ENCODE data around the gene CCL17. TPM values are rescaled to one million over a fixed set of nuclear protein-coding genes. Genes with fewer than 3 reads are reported as not detected.

Gene CCL17
- total RNA-seq, 1 experiment from 2014 or later = not detected

- Histone ChIP-seq H3K27me3 (ENCODE audit: low read length) (no peaks in the 10 kb centered on the region), H3K27ac (ENCODE audit: low read length) (no peak overlapping the region), H4K20me1 (ENCODE audit: insufficient read depth, low read depth, low read length) (no peaks in the 10 kb centered on the region), H3K79me2 (ENCODE audit: low read length) (no peaks in the 10 kb centered on the region), H2AFZ (ENCODE audit: low read length) (no peak overlapping the region), H3K4me2 (ENCODE audit: low read depth, low read length, poor library complexity, severe bottlenecking) (no peak overlapping the region), H3K9me2 (replicated peaks; ENCODE audit: insufficient read depth, low read length) (no peaks in the 10 kb centered on the region), H3K9ac (ENCODE audit: low read length) (no peak overlapping the region), H3K4me1 (ENCODE audit: low read length) (no peaks in the 10 kb centered on the region), H3K9me3 (ENCODE audit: low read length) (no peaks in the 10 kb centered on the region), H3K36me3 (ENCODE audit: insufficient read depth, low read length) (0 out of 2 replicates have a peak, but pooled peaks cover 9% of the 10 kb centered on the region), H3K4me3 (ENCODE audit: low read length) (no peak overlapping the region)
- no peak for DNase-seq
Measured at GRCh38 chr16:57424583-57424982, 20.0 kb downstream of the CCL17 start.

GRCh38 chr16:57426356-57426755 lies 21.8 kb downstream of the CCL17 start:
- H3K4me2 ChIP-seq (ENCODE audit: low read depth, low read length, poor library complexity, severe bottlenecking) = no peak overlapping the region
- H4K20me1 ChIP-seq (ENCODE audit: insufficient read depth, low read depth, low read length) = no peaks in the 10 kb centered on the region
- H3K4me3 ChIP-seq (ENCODE audit: low read length) = no peak overlapping the region
- no peak overlapping the region for H2AFZ ChIP-seq (ENCODE audit: low read length)
- no peaks in the 10 kb centered on the region for H3K9me3 ChIP-seq (ENCODE audit: low read length)
- no peaks in the 10 kb centered on the region for H3K9me2 ChIP-seq (replicated peaks; ENCODE audit: insufficient read depth, low read length)
- H3K9ac ChIP-seq (ENCODE audit: low read length) = no peak overlapping the region
- no peak overlapping the region for H3K27ac ChIP-seq (ENCODE audit: low read length)
- H3K27me3 ChIP-seq (ENCODE audit: low read length) = no peaks in the 10 kb centered on the region
- H3K4me1 ChIP-seq (ENCODE audit: low read length) = no peaks in the 10 kb centered on the region
- H3K79me2 ChIP-seq (ENCODE audit: low read length) = no peaks in the 10 kb centered on the region
- DNase-seq = no peak
- H3K36me3 ChIP-seq (ENCODE audit: insufficient read depth, low read length) = peaks cover 21% of the 10 kb centered on the region; the same call in 1 of the 2 replicates

DNA sequence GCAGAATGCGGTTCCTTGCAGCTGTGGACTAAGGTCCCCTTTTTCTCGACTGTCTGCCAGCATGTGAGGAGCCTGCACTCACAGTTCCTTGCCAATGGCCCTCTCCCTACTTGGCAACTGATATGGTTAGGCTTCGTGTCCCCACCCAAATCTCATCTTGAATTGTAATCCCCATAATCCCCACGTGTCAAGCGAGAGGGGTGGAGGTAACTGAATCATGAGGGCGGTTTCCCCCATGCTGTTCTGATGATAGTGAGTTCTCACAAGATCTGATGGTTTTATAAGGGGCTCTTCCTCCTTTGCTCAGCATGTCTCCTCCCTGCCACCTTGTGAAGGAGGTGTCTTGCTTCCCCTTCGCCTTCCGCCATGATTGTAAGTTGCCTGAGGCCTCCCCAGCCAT lies 22.7 kb downstream of the CCL17 start:
- Histone ChIP-seq H3K4me3 (ENCODE audit: low read length) (no peak overlapping the region), H3K27me3 (ENCODE audit: low read length) (no peaks in the 10 kb centered on the region), H3K4me1 (ENCODE audit: low read length) (no peaks in the 10 kb centered on the region), H2AFZ (ENCODE audit: low read length) (no peak overlapping the region), H3K79me2 (ENCODE audit: low read length) (no peaks in the 10 kb centered on the region), H3K9me3 (ENCODE audit: low read length) (no peaks in the 10 kb centered on the region), H3K4me2 (ENCODE audit: low read depth, low read length, poor library complexity, severe bottlenecking) (no peak overlapping the region), H3K36me3 (ENCODE audit: insufficient read depth, low read length) (peaks cover 26% of the 10 kb centered on the region; the same call in 1 of the 2 replicates), H3K9me2 (replicated peaks; ENCODE audit: insufficient read depth, low read length) (no peaks in the 10 kb centered on the region), H3K27ac (ENCODE audit: low read length) (no peak overlapping the region), H4K20me1 (ENCODE audit: insufficient read depth, low read depth, low read length) (no peaks in the 10 kb centered on the region), H3K9ac (ENCODE audit: low read length) (no peak overlapping the region)
- no peak for DNase-seq

GRCh38 chr16:57427824-57428223 lies 23.3 kb downstream of the CCL17 start:
- no peak overlapping the region for H3K4me2 ChIP-seq (ENCODE audit: low read depth, low read length, poor library complexity, severe bottlenecking)
- no peak overlapping the region for H3K9ac ChIP-seq (ENCODE audit: low read length)
- peaks cover 31% of the 10 kb centered on the region; the same call in 1 of the 2 replicates for H3K36me3 ChIP-seq (ENCODE audit: insufficient read depth, low read length)
- no peaks in the 10 kb centered on the region for H3K9me2 ChIP-seq (replicated peaks; ENCODE audit: insufficient read depth, low read length)
- no peaks in the 10 kb centered on the region for H3K4me1 ChIP-seq (ENCODE audit: low read length)
- no peak for DNase-seq
- no peak overlapping the region for H3K4me3 ChIP-seq (ENCODE audit: low read length)
- H3K27me3 ChIP-seq (ENCODE audit: low read length) = no peaks in the 10 kb centered on the region
- H4K20me1 ChIP-seq (ENCODE audit: insufficient read depth, low read depth, low read length) = no peaks in the 10 kb centered on the region
- H3K79me2 ChIP-seq (ENCODE audit: low read length) = no peaks in the 10 kb centered on the region
- H3K27ac ChIP-seq (ENCODE audit: low read length) = no peak overlapping the region
- no peaks in the 10 kb centered on the region for H3K9me3 ChIP-seq (ENCODE audit: low read length)
- H2AFZ ChIP-seq (ENCODE audit: low read length) = no peak overlapping the region

GRCh38 chr16:57430955-57431354 lies 26.4 kb downstream of the CCL17 start:
- Histone ChIP-seq H3K9me2 (replicated peaks; ENCODE audit: insufficient read depth, low read length) (no peaks in the 10 kb centered on the region), H3K9me3 (ENCODE audit: low read length) (no peaks in the 10 kb centered on the region), H3K4me3 (ENCODE audit: low read length) (no peak overlapping the region), H3K36me3 (ENCODE audit: insufficient read depth, low read length) (peaks cover 49% of the 10 kb centered on the region; the same call in 1 of the 2 replicates), H4K20me1 (ENCODE audit: insufficient read depth, low read depth, low read length) (no peaks in the 10 kb centered on the region), H3K79me2 (ENCODE audit: low read length) (no peaks in the 10 kb centered on the region), H3K4me1 (ENCODE audit: low read length) (no peaks in the 10 kb centered on the region), H3K27ac (ENCODE audit: low read length) (no peak overlapping the region), H3K4me2 (ENCODE audit: low read depth, low read length, poor library complexity, severe bottlenecking) (no peak overlapping the region), H3K27me3 (ENCODE audit: low read length) (no peaks in the 10 kb centered on the region), H2AFZ (ENCODE audit: low read length) (no peak overlapping the region), H3K9ac (ENCODE audit: low read length) (no peak overlapping the region)
- no peak for DNase-seq

DNA sequence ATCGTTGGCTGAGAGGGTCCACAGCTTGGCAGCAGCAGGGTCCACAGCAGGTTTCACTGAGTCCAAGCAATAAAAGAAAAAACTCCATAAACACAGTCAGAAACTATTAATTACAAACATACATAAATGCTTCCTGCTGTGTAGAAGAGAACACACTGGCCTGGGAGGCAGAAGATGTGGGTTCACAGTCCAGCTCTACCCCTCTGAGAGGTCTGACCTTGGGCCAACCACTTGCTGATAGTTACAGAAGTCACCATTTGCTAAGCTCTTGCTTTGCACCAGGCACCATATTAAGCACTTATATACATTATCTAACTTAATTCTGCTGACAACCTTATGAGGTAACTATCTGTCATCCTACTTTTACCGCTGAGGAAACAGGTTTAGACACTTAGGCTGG lies 27.9 kb downstream of the CCL17 start:
- no peaks in the 10 kb centered on the region for H3K27me3 ChIP-seq (ENCODE audit: low read length)
- no peak for DNase-seq
- no peaks in the 10 kb centered on the region for H3K9me2 ChIP-seq (replicated peaks; ENCODE audit: insufficient read depth, low read length)
- no peaks in the 10 kb centered on the region for H3K4me1 ChIP-seq (ENCODE audit: low read length)
- no peak overlapping the region for H3K4me3 ChIP-seq (ENCODE audit: low read length)
- H3K27ac ChIP-seq (ENCODE audit: low read length) = no peak overlapping the region
- no peak overlapping the region for H3K9ac ChIP-seq (ENCODE audit: low read length)
- no peak overlapping the region for H3K4me2 ChIP-seq (ENCODE audit: low read depth, low read length, poor library complexity, severe bottlenecking)
- H4K20me1 ChIP-seq (ENCODE audit: insufficient read depth, low read depth, low read length) = no peaks in the 10 kb centered on the region
- no peaks in the 10 kb centered on the region; the same call in 1 of the 2 replicates for H3K79me2 ChIP-seq (ENCODE audit: low read length)
- H2AFZ ChIP-seq (ENCODE audit: low read length) = no peak overlapping the region
- peaks cover 52% of the 10 kb centered on the region; the same call in 1 of the 2 replicates for H3K36me3 ChIP-seq (ENCODE audit: insufficient read depth, low read length)
- H3K9me3 ChIP-seq (ENCODE audit: low read length) = no peaks in the 10 kb centered on the region

- Histone ChIP-seq H3K27me3 (ENCODE audit: low read length) (no peaks in the 10 kb centered on the region), H4K20me1 (ENCODE audit: insufficient read depth, low read depth, low read length) (no peaks in the 10 kb centered on the region), H3K9ac (ENCODE audit: low read length) (no peak overlapping the region), H3K36me3 (ENCODE audit: insufficient read depth, low read length) (peaks cover 54% of the 10 kb centered on the region; the same call in 1 of the 2 replicates), H3K4me2 (ENCODE audit: low read depth, low read length, poor library complexity, severe bottlenecking) (no peak overlapping the region), H3K27ac (ENCODE audit: low read length) (no peak overlapping the region), H3K4me1 (ENCODE audit: low read length) (no peaks in the 10 kb centered on the region), H3K79me2 (ENCODE audit: low read length) (no peaks in the 10 kb centered on the region; the same call in 1 of the 2 replicates), H2AFZ (ENCODE audit: low read length) (no peak overlapping the region), H3K9me2 (replicated peaks; ENCODE audit: insufficient read depth, low read length) (no peaks in the 10 kb centered on the region), H3K4me3 (ENCODE audit: low read length) (no peak overlapping the region), H3K9me3 (ENCODE audit: low read length) (no peaks in the 10 kb centered on the region)
- no peak for DNase-seq
Measured at GRCh38 chr16:57432989-57433388, 28.4 kb downstream of the CCL17 start.

DNA sequence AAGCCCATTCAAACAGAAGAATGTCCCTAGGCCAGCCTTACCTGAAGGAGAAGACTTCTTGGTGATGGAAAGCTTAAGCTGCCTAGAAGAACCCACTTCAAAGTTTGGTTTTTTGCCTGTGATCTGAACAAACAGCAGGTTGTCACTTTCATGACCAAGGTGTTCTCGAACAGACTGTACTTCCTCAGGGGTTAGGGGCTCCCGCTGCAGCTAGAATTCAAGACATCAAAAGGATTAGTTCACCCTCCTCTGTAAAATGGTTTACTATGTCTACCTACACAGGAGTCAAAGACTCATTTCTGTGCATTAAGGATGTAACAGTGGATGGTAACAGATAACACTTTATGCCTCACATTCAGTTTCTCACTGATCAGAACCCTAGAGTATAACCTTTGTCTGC lies 29.4 kb downstream of the CCL17 start:
- Histone ChIP-seq H3K36me3 (ENCODE audit: insufficient read depth, low read length) (peaks cover 56% of the 10 kb centered on the region; the same call in 1 of the 2 replicates), H3K27ac (ENCODE audit: low read length) (no peak overlapping the region)

More for the DNA sequence above, 29.4 kb downstream of the CCL17 start:
- H3K27me3 ChIP-seq (ENCODE audit: low read length) = no peaks in the 10 kb centered on the region
- no peaks in the 10 kb centered on the region for H3K9me2 ChIP-seq (replicated peaks; ENCODE audit: insufficient read depth, low read length)
- H3K4me1 ChIP-seq (ENCODE audit: low read length) = no peaks in the 10 kb centered on the region
- DNase-seq = no peak
- H3K79me2 ChIP-seq (ENCODE audit: low read length) = no peaks in the 10 kb centered on the region; the same call in 1 of the 2 replicates
- no peaks in the 10 kb centered on the region for H3K9me3 ChIP-seq (ENCODE audit: low read length)
- no peak overlapping the region for H3K4me3 ChIP-seq (ENCODE audit: low read length)
- H3K9ac ChIP-seq (ENCODE audit: low read length) = no peak overlapping the region
- no peak overlapping the region for H3K4me2 ChIP-seq (ENCODE audit: low read depth, low read length, poor library complexity, severe bottlenecking)
- no peak overlapping the region for H2AFZ ChIP-seq (ENCODE audit: low read length)
- H4K20me1 ChIP-seq (ENCODE audit: insufficient read depth, low read depth, low read length) = no peaks in the 10 kb centered on the region
